ENCODE data around the gene CAP1.
A peak's percentile ranks its signal among the peaks of the same experiment; 100 is the strongest.
"Not testable (repeated sequence)": the region's sequence is repeated elsewhere in the genome, so short reads cannot be mapped to it uniquely, and the experiment has no call there.

Gene CAP1

GRCh38 chr1:40032240-40032891, 8.2 kb upstream of the CAP1 start:
- DNase-seq, result peak; percentile 50

GRCh38 chr1:40034869-40035268, 5.7 kb upstream of the CAP1 start:
- no peak for DNase-seq

GRCh38 chr1:40036574-40036973, 4.0 kb upstream of the CAP1 start:
- no peak for DNase-seq

- DNase-seq, result not testable (repeated sequence)
Measured at GRCh38 chr1:40037254-40037653, 3.3 kb upstream of the CAP1 start.

DNA sequence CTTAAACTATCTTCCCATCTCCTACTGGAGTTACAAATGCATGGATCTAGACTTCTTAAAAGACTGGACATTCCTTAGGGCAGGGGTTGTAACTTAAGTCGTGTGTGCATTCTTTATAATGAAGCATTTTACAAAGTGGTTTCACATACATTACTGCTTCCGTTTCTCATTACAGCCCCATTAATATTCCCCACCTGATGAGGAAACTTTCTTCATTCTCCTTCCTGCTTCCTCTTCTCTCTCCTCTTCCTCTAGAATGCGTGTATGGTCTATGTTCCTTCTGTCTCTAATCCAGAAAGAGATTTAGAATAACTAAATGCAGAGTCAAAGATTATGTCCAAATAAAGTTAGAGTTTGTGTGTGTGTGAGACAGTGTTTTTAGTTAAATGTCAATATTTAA, 1.8 kb upstream of the CAP1 start:
- no peak for DNase-seq

GRCh38 chr1:40039245-40039756, 1.2 kb upstream of the CAP1 start:
- no peak for DNase-seq

DNA sequence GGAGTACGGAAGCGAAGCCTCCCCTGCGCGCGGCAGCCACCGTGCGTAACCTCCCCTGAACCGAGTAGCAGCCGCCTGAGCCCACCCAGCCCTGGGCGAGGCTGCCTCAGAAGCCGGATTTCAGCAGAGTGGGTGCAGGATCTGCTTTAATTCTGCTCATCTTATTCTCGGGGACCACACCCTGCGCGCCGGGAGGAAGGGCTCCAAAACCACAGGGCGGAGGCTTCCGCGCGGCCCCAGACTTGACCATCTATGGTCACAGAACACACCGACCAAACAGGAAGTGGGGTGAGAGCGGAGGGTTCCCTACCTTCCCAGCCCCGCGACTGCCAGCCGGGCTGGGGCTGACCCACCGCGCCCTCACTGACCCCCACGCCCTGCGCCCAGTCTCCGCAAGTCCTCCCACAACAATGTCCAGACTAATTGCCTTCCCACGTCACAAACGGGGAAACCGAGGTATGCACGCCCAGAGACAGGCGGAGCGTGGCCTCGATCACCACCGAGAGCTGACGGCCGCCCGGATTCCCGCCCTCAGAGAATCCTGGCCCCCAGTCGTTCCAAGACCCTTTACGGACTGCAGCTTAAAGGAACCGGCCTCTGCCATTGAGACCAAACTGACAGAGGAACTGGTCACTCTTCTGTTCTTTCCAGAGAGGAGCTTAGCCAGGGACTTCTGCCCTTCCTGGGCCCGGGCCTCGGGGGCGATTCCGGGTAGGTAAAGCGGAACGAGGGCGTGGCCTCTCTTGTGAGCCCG, 595 bp upstream of the CAP1 start:
- peak; percentile 40 for DNase-seq

DNA sequence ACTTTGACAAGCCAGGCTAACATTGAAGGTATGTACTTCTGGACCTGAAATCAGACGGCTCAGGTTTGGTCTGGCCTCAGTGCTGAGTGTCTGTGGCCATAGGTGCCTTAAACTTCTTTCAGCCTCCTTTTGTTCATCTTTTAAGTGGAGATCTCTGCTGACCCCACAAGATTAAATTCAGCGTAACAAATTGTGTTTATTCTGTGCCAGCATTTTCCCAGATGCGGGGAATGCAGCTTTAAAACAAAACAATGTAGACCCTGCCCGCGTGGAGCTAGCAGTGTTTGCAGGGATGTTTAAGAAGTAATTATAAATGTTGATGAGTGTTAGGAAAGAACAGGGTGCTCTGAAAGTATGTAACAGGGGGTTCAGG, 923 bp downstream of the CAP1 start:
- DNase-seq, result no peak

DNA sequence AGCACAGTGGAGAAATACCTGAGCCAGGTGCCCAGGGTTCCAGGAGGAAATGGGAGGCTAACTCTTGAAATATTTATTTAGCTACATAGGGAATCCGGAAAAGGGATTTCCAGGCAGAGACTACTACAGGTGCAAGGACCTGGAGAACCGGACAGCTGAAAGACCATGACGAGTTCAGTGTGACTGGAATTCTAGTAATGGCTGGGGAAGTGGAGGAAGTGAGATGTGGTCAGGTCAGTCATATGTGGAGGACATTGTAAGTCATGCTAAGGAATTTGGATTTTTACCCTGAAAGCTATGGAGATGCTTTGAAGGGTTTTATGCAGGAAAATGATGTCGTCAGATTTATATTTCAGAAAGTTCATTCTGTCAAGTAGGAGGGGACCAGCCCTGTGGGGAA, 1.8 kb downstream of the CAP1 start:
- no peak for DNase-seq

DNA sequence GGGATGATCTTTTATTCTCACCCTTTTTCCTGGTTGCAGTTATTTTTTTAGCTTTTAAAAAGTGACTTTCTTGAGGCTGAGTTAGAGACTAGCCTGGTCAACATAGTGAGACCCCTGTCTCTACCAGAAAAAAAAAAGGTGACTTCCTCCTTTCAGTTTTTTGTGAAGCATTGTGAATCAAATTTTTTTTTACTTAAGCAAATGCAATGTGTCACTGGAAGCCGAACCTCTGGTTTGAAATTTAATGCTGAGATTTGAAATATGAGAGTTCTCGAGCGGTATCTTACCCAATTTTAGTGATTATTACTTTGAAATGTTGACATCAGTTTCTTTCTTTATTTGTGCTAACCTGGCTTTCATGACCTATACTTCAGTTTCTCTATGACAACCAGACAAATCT, 3.6 kb downstream of the CAP1 start:
- DNase-seq, result no peak

GRCh38 chr1:40045182-40045581, 4.7 kb downstream of the CAP1 start:
- no peak for DNase-seq

- no peak for DNase-seq
Measured at GRCh38 chr1:40045766-40046165, 5.2 kb downstream of the CAP1 start.

- DNase-seq, result no peak
Measured at GRCh38 chr1:40047276-40047675, 6.7 kb downstream of the CAP1 start.

- no peak for DNase-seq
Measured at GRCh38 chr1:40047769-40048168, 7.2 kb downstream of the CAP1 start.

- no peak for DNase-seq
Measured at GRCh38 chr1:40049725-40050124, 9.2 kb downstream of the CAP1 start.

DNA sequence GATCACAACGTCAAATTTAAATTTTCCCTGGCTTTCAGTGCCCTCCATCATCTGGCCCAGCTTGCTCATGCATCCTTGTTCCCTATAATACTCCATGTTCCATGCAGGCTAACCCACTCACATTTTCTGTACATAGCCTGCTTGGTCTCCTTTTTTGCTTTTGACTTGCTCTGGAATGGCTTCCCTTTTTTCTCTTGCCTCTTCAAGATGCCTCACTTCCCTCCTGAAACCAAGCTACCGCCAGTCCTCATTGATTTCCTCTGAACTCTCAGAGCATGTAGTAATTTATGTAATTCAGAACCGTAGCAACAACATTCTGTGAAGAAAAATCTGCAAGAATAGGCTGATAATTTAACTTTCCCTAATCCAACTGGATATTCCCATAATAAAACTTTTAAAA, 10.3 kb downstream of the CAP1 start:
- DNase-seq, result no peak

DNA sequence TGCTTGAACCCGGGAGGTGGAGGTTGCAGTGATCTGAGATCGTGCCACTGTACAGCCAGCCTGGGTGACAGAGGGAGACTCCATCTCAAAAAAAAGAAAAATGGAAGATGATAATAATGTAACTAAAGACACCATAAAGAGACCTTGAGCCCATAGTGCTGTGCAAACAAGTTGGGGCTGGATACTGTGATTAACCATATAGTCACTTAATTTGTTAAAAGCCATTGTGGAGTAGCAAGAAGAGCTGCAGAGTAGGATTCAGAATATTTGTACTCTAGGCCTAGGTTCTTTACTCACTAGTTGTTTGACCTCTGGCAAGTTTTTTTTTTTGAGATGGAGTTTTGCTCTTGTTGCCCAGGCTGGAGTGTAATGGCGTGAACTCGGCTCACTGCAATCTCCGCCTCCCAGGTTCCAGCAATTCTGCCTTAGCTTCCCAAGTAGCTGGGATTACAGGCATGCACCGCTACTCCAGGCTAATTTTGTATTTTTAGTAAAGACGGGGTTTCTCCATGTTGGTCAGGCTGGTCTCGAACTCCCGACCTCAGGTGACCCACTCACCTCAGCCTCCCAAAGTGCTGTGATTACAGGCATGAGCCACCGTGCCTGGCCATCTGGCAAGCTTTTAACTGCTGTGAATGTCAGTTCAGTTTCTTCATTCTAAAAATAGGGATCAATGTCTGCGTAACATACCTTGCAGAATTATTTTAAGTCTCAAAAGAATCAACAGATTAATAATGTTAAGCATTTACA, 12.8 kb downstream of the CAP1 start:
- no peak for DNase-seq

DNA sequence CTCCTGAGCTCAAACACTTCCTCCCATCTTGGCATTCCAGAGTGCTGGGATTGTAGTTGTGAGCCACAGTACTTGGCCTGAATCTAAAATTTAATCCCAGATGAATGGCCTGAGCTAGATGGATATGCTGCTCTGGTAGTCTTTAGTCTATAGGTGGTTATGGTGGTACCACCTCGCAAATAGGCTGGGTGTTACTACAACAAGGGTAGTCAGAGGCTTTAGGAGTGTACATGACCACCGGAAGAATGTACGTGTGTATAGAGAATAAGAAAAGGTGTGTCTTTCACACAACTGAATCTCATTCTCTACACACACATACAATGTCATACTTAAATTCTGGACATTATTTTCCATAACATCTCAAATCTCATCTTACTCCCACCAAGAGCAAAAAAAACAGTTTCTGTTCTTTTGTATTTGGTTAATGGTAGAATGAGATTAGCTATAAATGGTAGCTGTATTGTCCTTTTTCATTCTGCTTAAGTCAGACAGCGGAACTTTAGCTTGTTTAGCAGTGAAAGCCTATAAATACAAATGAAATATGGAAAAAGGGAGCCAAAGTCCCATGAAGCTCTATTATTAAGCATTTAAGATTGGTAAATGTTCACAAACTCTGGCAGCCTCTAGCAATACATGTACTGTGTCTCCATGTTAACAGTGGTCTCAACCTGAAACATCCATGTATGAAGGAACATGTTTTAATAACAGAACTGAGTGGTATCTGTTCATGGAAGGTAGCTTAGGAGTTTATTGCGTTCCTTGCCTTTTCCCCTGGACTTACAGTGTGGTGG, 16.2 kb downstream of the CAP1 start:
- DNase-seq, result no peak

- no peak for DNase-seq
Measured at GRCh38 chr1:40057310-40058030, 16.9 kb downstream of the CAP1 start.

GRCh38 chr1:40058097-40058452, 17.5 kb downstream of the CAP1 start:
- DNase-seq, result no peak

GRCh38 chr1:40058453-40059337, 18.2 kb downstream of the CAP1 start:
- no peak for DNase-seq

Data from activated T-cell treated with anti-CD3 and anti-CD28 coated beads for 4 hours (primary cell).